ENCODE results near the gene GRHPR. TPM values are rescaled to one million over a fixed set of nuclear protein-coding genes. Genes with fewer than 3 reads are reported as not detected.
"Not testable (repeated sequence)": the region's sequence is repeated elsewhere in the genome, so short reads cannot be mapped to it uniquely, and the experiment has no call there.

Gene GRHPR
- polyA plus RNA-seq, 2 of the 4 experiments (the other 2 are of a cell fraction), result 111 to 146 TPM

- H3K4me2 ChIP-seq; DNase-seq (ENCODE audit: low read depth in 1 of 2, low spot score in 1 of 2); H3K4me3 ChIP-seq; FAIRE-seq; ATAC-seq; POLR2A ChIA-PET: not testable (repeated sequence)
- CTCF ChIA-PET, result interaction anchor here (0.7 to 1.0 kb wide), 2 partner anchors 8 to 562 kb away, joined by 4 to 5 read pairs; no protein-coding TSS in a partner anchor
- peaks cover 32% of the 10 kb centered on the region for H3K4me1 ChIP-seq
- peak overlapping the region in 1 of 2 experiments; percentile 94; a peak in 4 of 6 replicates for H3K27ac ChIP-seq
- peaks cover 25% of the 10 kb centered on the region for H3K9me3 ChIP-seq
- TF ChIP-seq ZC3H11A (IDR thresholded peaks at IDR 0.05), result peak; percentile 62
- WGBS (ENCODE audit: missing lambda C conversion rate), result 56% methylated on average over 6 of the region's 6 CpGs
These were observed 51.5 kb downstream of the GRHPR start for GRCh38 chr9:37473982-37474381.

GRCh38 chr9:37474438-37474837, 51.9 kb downstream of the GRHPR start:
- H3K9me3 ChIP-seq, result peaks cover 25% of the 10 kb centered on the region
- ATAC-seq (no peak), DNase-seq (ENCODE audit: low read depth in 1 of 2, low spot score in 1 of 2) (no peak), FAIRE-seq (no peak)
- WGBS (ENCODE audit: missing lambda C conversion rate), result 70% methylated on average over 3 of the region's 3 CpGs
- ChIA-PET POLR2A (no interaction called here), CTCF (no interaction called here)
- H3K27ac ChIP-seq, result peak overlapping the region in 1 of 2 experiments; percentile 94; a peak in 1 of 6 replicates
- TF ChIP-seq ZSCAN20 (CRISPR knock-in tag; IDR thresholded peaks at IDR 0.05), result peak; percentile 58; the same call in 1 of the 2 replicates
- 0 out of 2 replicates have a peak, but pooled peaks have one; percentile 21 for TF ChIP-seq HEYL (CRISPR knock-in tag; IDR thresholded peaks at IDR 0.05)
- TF ChIP-seq ESRRA (IDR thresholded peaks at IDR 0.05; ENCODE audit: borderline replicate concordance, low read length), result no peak
- no peak overlapping the region for H3K4me3 ChIP-seq
- H3K4me1 ChIP-seq, result peaks cover 32% of the 10 kb centered on the region
- H3K4me2 ChIP-seq, result no peak overlapping the region

GRCh38 chr9:37476930-37477329, 54.4 kb downstream of the GRHPR start:
- POLR2A ChIA-PET, result no interaction called here
- Histone ChIP-seq H3K4me1 (peaks cover 25% of the 10 kb centered on the region), H3K4me2 (peak overlapping the region; percentile 52), H3K27ac (peak overlapping the region in 1 of 2 experiments; percentile 64; a peak in 3 of 6 replicates), H3K9me3 (peaks cover 25% of the 10 kb centered on the region), H3K4me3 (no peak overlapping the region)
- ATAC-seq (no peak), DNase-seq (ENCODE audit: low read depth in 1 of 2, low spot score in 1 of 2) (no peak), FAIRE-seq (no peak)
- TF ChIP-seq CTCF (IDR thresholded peaks at IDR 0.05), result no peak
- WGBS (ENCODE audit: missing lambda C conversion rate), result 88% methylated on average over 11 of the region's 11 CpGs
- CTCF ChIA-PET, result interaction anchor here (1.5 kb wide), 1 partner anchor 886 kb away, joined by 3 read pairs; no protein-coding TSS in a partner anchor

GRCh38 chr9:37477443-37477842, 54.9 kb downstream of the GRHPR start:
- DNase-seq (ENCODE audit: low read depth in 1 of 2, low spot score in 1 of 2); H3K4me3 ChIP-seq; POLR2A ChIA-PET; ATAC-seq; FAIRE-seq: not testable (repeated sequence)
- Histone ChIP-seq H3K9me3 (peaks cover 25% of the 10 kb centered on the region), H3K4me1 (peaks cover 25% of the 10 kb centered on the region), H3K27ac (peak overlapping the region; percentile 24 to 64; a peak in 3 of 6 replicates), H3K4me2 (peak overlapping the region; percentile 52)
- 49% methylated on average over 4 of the region's 4 CpGs for WGBS (ENCODE audit: missing lambda C conversion rate)
- CTCF ChIA-PET, result interaction anchor here (1.5 to 1.7 kb wide), 2 partner anchors 9 to 886 kb away, joined by 3 to 4 read pairs; no protein-coding TSS in a partner anchor
- TF ChIP-seq GATA3 (IDR thresholded peaks at IDR 0.05; ENCODE audit: borderline replicate concordance), result peak; percentile 24; the same call in 1 of the 2 replicates

- H3K27ac ChIP-seq, result peak overlapping the region in 1 of 2 experiments; percentile 64; a peak in 3 of 6 replicates
- WGBS (ENCODE audit: missing lambda C conversion rate), result 75% methylated on average over 5 of the region's 5 CpGs
- DNase-seq (ENCODE audit: low read depth in 1 of 2, low spot score in 1 of 2); H3K4me3 ChIP-seq; FAIRE-seq; POLR2A ChIA-PET; ATAC-seq: not testable (repeated sequence)
- TF ChIP-seq MAFK (IDR thresholded peaks at IDR 0.05; ENCODE audit: partially characterized antibody), result peak; percentile 97
- peak overlapping the region; percentile 52; the same call in 2 of the 3 replicates for H3K4me2 ChIP-seq
- CTCF ChIA-PET, result interaction anchor here (1.5 to 1.7 kb wide), 2 partner anchors 10 to 885 kb away, joined by 3 to 4 read pairs; no protein-coding TSS in a partner anchor
- peaks cover 21% of the 10 kb centered on the region for H3K4me1 ChIP-seq
- H3K9me3 ChIP-seq, result peaks cover 25% of the 10 kb centered on the region
These were observed 55.6 kb downstream of the GRHPR start for GRCh38 chr9:37477987-37478619.

GRCh38 chr9:37480759-37481158, 58.3 kb downstream of the GRHPR start:
- POLR2A ChIA-PET, result no interaction called here
- 0 out of 6 replicates have a peak overlapping the region, but pooled peaks of 1 of the 2 experiments have one; percentile 2 for H3K27ac ChIP-seq

More at GRCh38 chr9:37480759-37481158, 58.3 kb downstream of the GRHPR start:
- no peak for DNase-seq (ENCODE audit: low read depth in 1 of 2, low spot score in 1 of 2)
- no peaks in the 10 kb centered on the region for H3K9me3 ChIP-seq
- H3K4me3 ChIP-seq, result no peak overlapping the region
- TF ChIP-seq MAX (IDR thresholded peaks at IDR 0.05) (no peak), CBX8 (IDR thresholded peaks at IDR 0.05) (no peak), ATOH8 (CRISPR knock-in tag; IDR thresholded peaks at IDR 0.05; ENCODE audit: low read depth) (no peak), TFCP2L1 (CRISPR knock-in tag; IDR thresholded peaks at IDR 0.05) (no peak)
- CTCF ChIA-PET, result interaction anchor here (1.0 to 1.6 kb wide), 4 partner anchors 28 to 920 kb away, joined by 3 to 8 read pairs (median 5); partner anchors contain the start of gene FBXO10
- 91% methylated on average over 3 of the region's 3 CpGs for WGBS (ENCODE audit: missing lambda C conversion rate)
- FAIRE-seq, result no peak
- H3K4me2 ChIP-seq, result no peak overlapping the region
- ATAC-seq, result no peak
- peaks cover 27% of the 10 kb centered on the region for H3K4me1 ChIP-seq

Measured in A549 (cell line).